ENCODE measurements around the gene LLGL2.
A peak's percentile ranks its signal among the peaks of the same experiment; 100 is the strongest.
"Not testable (repeated sequence)": the region's sequence is repeated elsewhere in the genome, so short reads cannot be mapped to it uniquely, and the experiment has no call there.

The LLGL2 gene

GRCh38 chr17:75571197-75571884 is 45.8 kb downstream of the LLGL2 start:
- peak; percentile 94 for DNase-seq

- no peak for DNase-seq
Measured at GRCh38 chr17:75571885-75572215, 46.4 kb downstream of the LLGL2 start.

- no peak for DNase-seq
Measured at GRCh38 chr17:75572713-75573539, 47.4 kb downstream of the LLGL2 start.

GRCh38 chr17:75573540-75573957 is 48.1 kb downstream of the LLGL2 start:
- no peak for DNase-seq

- DNase-seq: no peak
Measured at GRCh38 chr17:75573994-75574393, 48.5 kb downstream of the LLGL2 start.

GRCh38 chr17:75574404-75575036 is 49.0 kb downstream of the LLGL2 start:
- DNase-seq: no peak

GRCh38 chr17:75575197-75575596 is 49.7 kb downstream of the LLGL2 start:
- DNase-seq: no peak

GRCh38 chr17:75575728-75576127 is 50.2 kb downstream of the LLGL2 start:
- DNase-seq: no peak

- DNase-seq: no peak
Measured at GRCh38 chr17:75576661-75577060, 51.2 kb downstream of the LLGL2 start.

GRCh38 chr17:75581121-75581725 is 55.7 kb downstream of the LLGL2 start:
- DNase-seq: not testable (repeated sequence)

GRCh38 chr17:75583197-75583596 is 57.7 kb downstream of the LLGL2 start:
- DNase-seq: not testable (repeated sequence)

- no peak for DNase-seq
Measured at GRCh38 chr17:75584849-75585175, 59.3 kb downstream of the LLGL2 start.

- DNase-seq: peak; percentile 68
Measured at GRCh38 chr17:75587675-75588595, 62.4 kb downstream of the LLGL2 start, which contains the start of gene MYO15B. Gene MYO15B, plus strand, starts transcription at chr17:75587800. Its CDS starts 258 bp downstream, at chr17:75588058.

- no peak for DNase-seq
Measured at GRCh38 chr17:75588596-75589011, 63.1 kb downstream of the LLGL2 start.

GRCh38 chr17:75589012-75589918 is 63.8 kb downstream of the LLGL2 start:
- peak; percentile 96 for DNase-seq

- no peak for DNase-seq
Measured at GRCh38 chr17:75589919-75590303, 64.4 kb downstream of the LLGL2 start.

GRCh38 chr17:75590314-75590761 is 64.8 kb downstream of the LLGL2 start:
- DNase-seq: no peak

GRCh38 chr17:75590849-75591721 is 65.6 kb downstream of the LLGL2 start:
- DNase-seq: no peak

- no peak for DNase-seq
Measured at GRCh38 chr17:75591722-75592302, 66.3 kb downstream of the LLGL2 start.
